ENCODE data around the gene FAM9B.

DNA sequence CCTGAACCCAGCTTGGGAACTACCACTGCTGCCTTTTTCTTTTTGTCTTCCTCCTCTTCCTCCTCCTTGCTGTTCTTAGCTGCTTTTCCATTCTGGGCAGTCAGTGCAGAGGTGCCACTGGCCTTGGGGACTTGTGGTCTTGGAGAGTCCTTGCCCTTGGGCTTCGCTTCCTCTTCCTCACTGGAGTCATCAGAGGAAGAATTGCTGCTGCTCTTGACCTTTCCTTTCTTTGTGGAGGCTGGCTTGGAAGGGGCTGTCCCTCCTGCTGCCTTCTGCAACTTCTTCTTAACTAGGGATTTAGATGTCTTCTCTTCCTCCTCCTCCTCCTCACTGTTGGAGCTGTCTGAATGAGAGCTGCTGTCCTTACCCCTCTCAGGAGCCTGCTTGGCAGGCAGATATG lies 53.2 kb downstream of the FAM9B start:
- TF ChIP-seq, protein P1, sequence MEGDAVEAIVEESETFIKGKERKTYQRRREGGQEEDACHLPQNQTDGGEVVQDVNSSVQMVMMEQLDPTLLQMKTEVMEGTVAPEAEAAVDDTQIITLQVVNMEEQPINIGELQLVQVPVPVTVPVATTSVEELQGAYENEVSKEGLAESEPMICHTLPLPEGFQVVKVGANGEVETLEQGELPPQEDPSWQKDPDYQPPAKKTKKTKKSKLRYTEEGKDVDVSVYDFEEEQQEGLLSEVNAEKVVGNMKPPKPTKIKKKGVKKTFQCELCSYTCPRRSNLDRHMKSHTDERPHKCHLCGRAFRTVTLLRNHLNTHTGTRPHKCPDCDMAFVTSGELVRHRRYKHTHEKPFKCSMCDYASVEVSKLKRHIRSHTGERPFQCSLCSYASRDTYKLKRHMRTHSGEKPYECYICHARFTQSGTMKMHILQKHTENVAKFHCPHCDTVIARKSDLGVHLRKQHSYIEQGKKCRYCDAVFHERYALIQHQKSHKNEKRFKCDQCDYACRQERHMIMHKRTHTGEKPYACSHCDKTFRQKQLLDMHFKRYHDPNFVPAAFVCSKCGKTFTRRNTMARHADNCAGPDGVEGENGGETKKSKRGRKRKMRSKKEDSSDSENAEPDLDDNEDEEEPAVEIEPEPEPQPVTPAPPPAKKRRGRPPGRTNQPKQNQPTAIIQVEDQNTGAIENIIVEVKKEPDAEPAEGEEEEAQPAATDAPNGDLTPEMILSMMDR (IDR thresholded peaks at IDR 0.05), result no peak
- no peak for TF ChIP-seq POLR2A (IDR thresholded peaks at IDR 0.05)
